ENCODE results near the gene GPC5.

Gene GPC5

GRCh38 chr13:91644806-91645205, 246.4 kb downstream of the GPC5 start (continued):
- TF ChIP-seq ZFP69B (tag by site-specific recombination; IDR thresholded peaks at IDR 0.05), result no peak
- TF ChIP-seq ZNF701 (tag by site-specific recombination; IDR thresholded peaks at IDR 0.05), result no peak

DNA sequence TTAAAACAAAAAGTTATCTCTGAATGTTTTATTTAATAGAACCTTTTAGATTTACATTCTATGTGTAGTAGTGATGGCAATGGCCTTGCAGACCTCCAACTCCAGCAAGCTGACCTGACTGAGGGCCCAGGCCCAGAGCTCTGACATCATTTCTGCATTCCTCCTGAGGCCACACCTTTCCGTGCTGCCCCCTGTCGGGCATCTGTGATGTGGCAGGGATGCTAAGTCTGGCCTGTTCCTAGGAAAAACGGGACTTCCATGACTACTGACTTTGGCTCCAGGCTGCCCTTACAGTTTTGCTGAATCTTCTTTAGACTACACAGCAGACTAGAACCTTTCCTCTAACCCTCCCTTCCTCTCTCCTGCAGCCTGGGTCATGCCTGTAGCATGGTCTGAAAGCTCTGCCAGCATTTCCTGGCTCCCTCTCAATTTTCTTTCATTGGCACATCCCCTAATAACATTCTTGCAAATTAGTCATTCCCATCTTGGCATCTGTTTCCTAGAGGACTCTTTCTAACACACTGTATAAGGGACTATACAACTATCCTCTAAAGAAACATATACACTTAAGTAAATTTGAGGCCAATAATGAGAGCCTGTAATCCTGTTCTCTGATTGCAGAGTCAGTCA, 249.1 kb downstream of the GPC5 start:
- H3K9me3 ChIP-seq (ENCODE audit: control insufficient read depth, insufficient read depth, low read depth, low read length), result no peaks in the 10 kb centered on the region
- H3K4me3 ChIP-seq (ENCODE audit: low read depth, low read length), result no peak overlapping the region
- H3K4me1 ChIP-seq (ENCODE audit: control insufficient read depth, insufficient read depth, low read length), result no peaks in the 10 kb centered on the region
- H3K27ac ChIP-seq (ENCODE audit: extremely low read depth, low read depth, low read length), result no peak overlapping the region
- H3K36me3 ChIP-seq (ENCODE audit: control insufficient read depth in 2 of 2, insufficient read depth in 1 of 2, low read length in 2 of 2), result no peaks in the 10 kb centered on the region
- TF ChIP-seq ZNF629 (tag by site-specific recombination; IDR thresholded peaks at IDR 0.05) (0 out of 2 replicates have a peak, but pooled peaks have one; percentile 19), ZNF426 (tag by site-specific recombination; IDR thresholded peaks at IDR 0.05) (no peak)
- CTCF ChIA-PET, result interaction anchor here (0.5 to 1.9 kb wide), 8 partner anchors 9 to 1955 kb away, joined by 3 to 6 read pairs (median 3); no protein-coding TSS in a partner anchor
- POLR2A ChIA-PET, result no interaction called here

DNA sequence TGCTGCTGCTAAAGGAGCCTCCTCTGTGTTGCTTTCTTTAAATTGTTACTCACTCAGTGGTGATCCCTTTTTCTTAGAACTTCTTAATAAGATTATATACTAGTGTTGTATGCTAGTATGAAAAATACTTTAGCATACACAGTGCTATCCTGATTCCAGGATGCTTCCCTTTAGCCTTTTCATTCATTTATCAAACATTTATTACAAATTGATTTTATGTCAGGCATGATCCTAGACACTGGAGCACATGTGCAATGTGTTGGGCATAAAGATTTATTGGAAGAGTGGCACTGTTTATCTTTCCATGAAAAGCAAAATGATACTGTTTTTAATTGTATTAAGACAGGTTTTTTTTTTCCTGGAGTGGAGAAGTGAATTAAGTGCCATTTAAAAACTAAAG, 249.6 kb downstream of the GPC5 start:
- Histone ChIP-seq H3K4me1 (ENCODE audit: control insufficient read depth, insufficient read depth, low read length) (no peaks in the 10 kb centered on the region), H3K4me3 (ENCODE audit: low read depth, low read length) (no peak overlapping the region), H3K9me3 (ENCODE audit: control insufficient read depth, insufficient read depth, low read depth, low read length) (no peaks in the 10 kb centered on the region), H3K27ac (ENCODE audit: extremely low read depth, low read depth, low read length) (no peak overlapping the region), H3K36me3 (ENCODE audit: control insufficient read depth in 2 of 2, insufficient read depth in 1 of 2, low read length in 2 of 2) (no peaks in the 10 kb centered on the region)
- POLR2A ChIA-PET, result no interaction called here
- CTCF ChIA-PET, result interaction anchor here (0.7 to 1.9 kb wide), 3 partner anchors 12 to 242 kb away, joined by 3 to 6 read pairs (median 3); no protein-coding TSS in a partner anchor
- TF ChIP-seq, protein P1, sequence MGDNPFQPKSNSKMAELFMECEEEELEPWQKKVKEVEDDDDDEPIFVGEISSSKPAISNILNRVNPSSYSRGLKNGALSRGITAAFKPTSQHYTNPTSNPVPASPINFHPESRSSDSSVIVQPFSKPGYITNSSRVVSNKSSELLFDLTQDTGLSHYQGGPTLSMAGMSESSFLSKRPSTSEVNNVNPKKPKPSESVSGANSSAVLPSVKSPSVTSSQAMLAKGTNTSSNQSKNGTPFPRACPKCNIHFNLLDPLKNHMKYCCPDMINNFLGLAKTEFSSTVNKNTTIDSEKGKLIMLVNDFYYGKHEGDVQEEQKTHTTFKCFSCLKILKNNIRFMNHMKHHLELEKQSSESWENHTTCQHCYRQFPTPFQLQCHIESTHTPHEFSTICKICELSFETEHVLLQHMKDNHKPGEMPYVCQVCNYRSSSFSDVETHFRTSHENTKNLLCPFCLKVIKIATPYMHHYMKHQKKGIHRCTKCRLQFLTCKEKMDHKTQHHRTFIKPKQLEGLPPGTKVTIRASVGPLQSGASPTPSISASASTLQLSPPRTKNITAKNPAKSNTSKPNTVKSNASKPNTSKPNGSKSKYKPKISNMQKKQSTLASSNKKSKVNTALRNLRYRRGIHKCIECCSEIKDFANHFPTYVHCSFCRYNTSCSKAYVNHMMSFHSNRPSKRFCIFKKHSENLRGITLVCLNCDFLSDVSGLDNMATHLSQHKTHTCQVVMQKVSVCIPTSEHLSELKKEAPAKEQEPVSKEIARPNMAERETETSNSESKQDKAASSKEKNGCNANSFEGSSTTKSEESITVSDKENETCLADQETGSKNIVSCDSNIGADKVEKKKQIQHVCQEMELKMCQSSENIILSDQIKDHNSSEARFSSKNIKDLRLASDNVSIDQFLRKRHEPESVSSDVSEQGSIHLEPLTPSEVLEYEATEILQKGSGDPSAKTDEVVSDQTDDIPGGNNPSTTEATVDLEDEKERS (tag by site-specific recombination; IDR thresholded peaks at IDR 0.05), result no peak
- TF ChIP-seq ZNF549 (tag by site-specific recombination; IDR thresholded peaks at IDR 0.05) (no peak), KLF10 (tag by site-specific recombination; IDR thresholded peaks at IDR 0.05) (no peak), ZNF596 (tag by site-specific recombination; IDR thresholded peaks at IDR 0.05) (no peak), HOXC10 (CRISPR knock-in tag; IDR thresholded peaks at IDR 0.05) (no peak), ZNF555 (tag by site-specific recombination; conservative IDR thresholded peaks at IDR 0.05) (no peak), PRDM2 (tag by site-specific recombination; IDR thresholded peaks at IDR 0.05; ENCODE audit: borderline replicate concordance) (no peak), ZNF416 (tag by site-specific recombination; IDR thresholded peaks at IDR 0.05) (no peak)
- TF ChIP-seq, protein P2, sequence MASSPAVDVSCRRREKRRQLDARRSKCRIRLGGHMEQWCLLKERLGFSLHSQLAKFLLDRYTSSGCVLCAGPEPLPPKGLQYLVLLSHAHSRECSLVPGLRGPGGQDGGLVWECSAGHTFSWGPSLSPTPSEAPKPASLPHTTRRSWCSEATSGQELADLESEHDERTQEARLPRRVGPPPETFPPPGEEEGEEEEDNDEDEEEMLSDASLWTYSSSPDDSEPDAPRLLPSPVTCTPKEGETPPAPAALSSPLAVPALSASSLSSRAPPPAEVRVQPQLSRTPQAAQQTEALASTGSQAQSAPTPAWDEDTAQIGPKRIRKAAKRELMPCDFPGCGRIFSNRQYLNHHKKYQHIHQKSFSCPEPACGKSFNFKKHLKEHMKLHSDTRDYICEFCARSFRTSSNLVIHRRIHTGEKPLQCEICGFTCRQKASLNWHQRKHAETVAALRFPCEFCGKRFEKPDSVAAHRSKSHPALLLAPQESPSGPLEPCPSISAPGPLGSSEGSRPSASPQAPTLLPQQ (tag by site-specific recombination; IDR thresholded peaks at IDR 0.05), result no peak

Measured in HEK293 (cell line).